CD4-positive, alpha-beta T cell treated with Interleukin-15 for 4 hours (primary cell): Measurements from ENCODE around the gene ZFAND3.
"Not testable (repeated sequence)": the region's sequence is repeated elsewhere in the genome, so short reads cannot be mapped to it uniquely, and the experiment has no call there.

Experiments
- DNase-seq: peaks from one replicate; pipeline ENCODE4 v3.0.0-alpha.2; 2020; ENCODE audit warnings: low spot score

Gene ZFAND3

GRCh38 chr6:38091613-38092012, 272.1 kb downstream of the ZFAND3 start:
- no peak for DNase-seq

- no peak for DNase-seq
Measured at GRCh38 chr6:38092465-38092864, 272.9 kb downstream of the ZFAND3 start.

GRCh38 chr6:38092964-38093363, 273.4 kb downstream of the ZFAND3 start:
- no peak for DNase-seq

- no peak for DNase-seq
Measured at GRCh38 chr6:38095054-38095453, 275.5 kb downstream of the ZFAND3 start.

- no peak for DNase-seq
Measured at GRCh38 chr6:38099221-38099620, 279.7 kb downstream of the ZFAND3 start.

- DNase-seq: no peak
Measured at GRCh38 chr6:38100380-38100779, 280.9 kb downstream of the ZFAND3 start.

GRCh38 chr6:38103921-38104320, 284.4 kb downstream of the ZFAND3 start:
- no peak for DNase-seq

GRCh38 chr6:38105066-38105465, 285.5 kb downstream of the ZFAND3 start:
- DNase-seq: no peak

GRCh38 chr6:38107073-38107472, 287.5 kb downstream of the ZFAND3 start:
- DNase-seq: no peak

- no peak for DNase-seq
Measured at GRCh38 chr6:38110481-38110971, 291.0 kb downstream of the ZFAND3 start.

GRCh38 chr6:38112181-38112580, 292.7 kb downstream of the ZFAND3 start:
- DNase-seq: no peak

GRCh38 chr6:38113825-38114576, 294.5 kb downstream of the ZFAND3 start:
- DNase-seq: no peak

- no peak for DNase-seq
Measured at GRCh38 chr6:38114976-38115625, 295.6 kb downstream of the ZFAND3 start.

- no peak for DNase-seq
Measured at GRCh38 chr6:38115626-38116008, 296.1 kb downstream of the ZFAND3 start.

GRCh38 chr6:38116248-38116647, 296.7 kb downstream of the ZFAND3 start:
- DNase-seq: no peak

- no peak for DNase-seq
Measured at GRCh38 chr6:38117281-38117680, 297.8 kb downstream of the ZFAND3 start.

- DNase-seq: no peak
Measured at GRCh38 chr6:38118791-38119365, 299.4 kb downstream of the ZFAND3 start.

- DNase-seq: no peak
Measured at GRCh38 chr6:38119516-38119915, 300.0 kb downstream of the ZFAND3 start.

GRCh38 chr6:38124224-38124926, 304.8 kb downstream of the ZFAND3 start:
- not testable (repeated sequence) for DNase-seq

- DNase-seq: no peak
Measured at GRCh38 chr6:38127284-38127683, 307.8 kb downstream of the ZFAND3 start.

- DNase-seq: no peak
Measured at GRCh38 chr6:38131527-38131965, 312.0 kb downstream of the ZFAND3 start.

GRCh38 chr6:38133932-38134703, 314.6 kb downstream of the ZFAND3 start:
- no peak for DNase-seq
